HG03159 (cell line): ENCODE data around the gene FNDC3B.
A peak's percentile ranks its signal among the peaks of the same experiment; 100 is the strongest.

Experiments
- ATAC-seq: cut with Tn5 transposase; IDR thresholded peaks from one replicate; pipeline ENCODE4 v1.9.1; 2021; ENCODE audit warnings: mild to moderate bottlenecking, moderate library complexity; ENCODE audit not compliant: unreplicated experiment

The FNDC3B gene

DNA sequence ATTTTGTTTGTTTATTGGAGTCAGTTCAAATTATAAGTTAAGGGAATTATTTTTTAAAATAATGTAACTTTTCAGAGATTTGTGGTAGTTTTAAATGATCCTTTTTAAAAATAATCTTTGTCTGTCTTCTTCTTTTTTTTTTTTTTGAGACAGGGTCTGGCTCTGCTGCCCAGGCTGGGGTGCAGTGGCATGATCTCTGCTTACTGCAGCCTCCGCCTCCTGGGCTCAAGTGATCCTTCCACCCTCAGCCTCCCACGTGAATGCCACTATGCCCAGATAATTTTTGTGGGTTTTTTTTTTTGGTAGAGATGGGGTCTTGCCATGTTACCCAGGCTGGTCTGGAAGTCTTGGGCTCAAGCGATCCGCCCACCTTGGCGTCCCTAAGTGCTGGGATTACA lies 12.6 kb downstream of the FNDC3B start:
- ATAC-seq: no peak

DNA sequence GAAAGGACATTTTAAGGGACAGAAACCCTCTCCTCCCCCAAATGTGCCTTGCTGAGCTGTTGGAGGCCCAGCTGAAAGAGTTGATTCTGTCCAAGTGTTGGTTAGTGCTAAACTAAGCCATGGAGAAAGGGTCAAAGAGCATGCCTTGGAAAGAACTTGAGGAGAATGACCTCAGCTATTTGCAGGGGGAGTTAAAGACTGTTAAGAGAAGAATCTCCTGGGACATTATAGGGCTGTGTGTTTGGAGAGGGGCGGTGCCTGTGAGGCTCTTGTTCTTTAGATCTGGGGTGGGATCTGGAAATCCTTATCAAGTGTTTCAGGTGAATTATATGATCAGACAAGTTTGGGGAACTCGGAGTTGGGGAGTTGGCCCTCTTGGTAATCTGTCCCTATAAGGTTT lies 13.0 kb downstream of the FNDC3B start:
- no peak for ATAC-seq

DNA sequence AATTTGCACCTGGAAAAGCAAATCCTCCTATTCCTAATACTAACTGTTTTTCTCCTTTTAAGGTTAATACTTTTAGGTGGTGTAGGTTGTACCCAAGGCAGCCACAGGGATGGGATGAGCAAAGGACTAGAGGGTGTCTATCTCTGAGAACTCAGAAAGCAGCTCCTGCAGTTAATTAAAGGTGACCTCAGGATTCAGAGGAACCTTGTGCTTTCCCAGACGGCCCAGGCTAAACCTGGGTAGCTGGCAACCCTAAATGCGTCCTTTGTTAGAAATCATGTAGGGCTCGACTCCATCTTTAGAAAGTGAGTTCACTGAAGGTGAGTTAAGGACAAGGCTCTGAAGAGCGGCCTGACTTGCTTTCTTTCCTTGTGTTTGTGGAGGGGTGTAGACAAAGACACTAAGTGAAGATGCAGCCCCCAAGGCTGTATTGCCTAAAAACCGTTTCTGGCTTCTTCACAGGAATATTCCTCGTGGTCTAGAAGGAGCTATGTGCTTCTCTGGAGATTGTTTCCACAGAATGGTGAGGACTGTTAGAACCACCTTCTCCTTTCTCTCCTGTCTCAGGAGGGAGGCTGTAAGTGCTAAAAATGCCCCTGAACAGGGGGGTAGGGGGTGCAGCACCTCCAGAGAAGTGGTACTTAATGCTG lies 14.9 kb downstream of the FNDC3B start:
- no peak for ATAC-seq

DNA sequence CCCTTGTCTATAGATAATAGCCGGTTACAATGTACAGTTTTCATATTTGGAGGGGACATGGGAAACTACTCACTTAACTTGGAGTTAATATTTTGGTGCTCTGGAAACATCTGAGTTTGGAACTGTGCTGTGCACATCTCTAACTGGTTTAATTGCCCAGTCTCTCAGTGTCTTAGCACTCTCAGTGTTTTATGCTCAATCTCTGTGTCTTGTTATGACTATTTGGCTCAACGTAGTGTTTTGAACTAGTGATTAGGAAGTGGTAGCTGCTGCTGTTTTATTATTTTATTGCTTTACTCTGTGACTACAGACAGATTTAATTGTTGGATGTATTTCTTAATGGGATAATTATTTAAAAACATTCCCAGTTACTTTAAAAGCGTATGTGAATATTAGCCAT lies 17.0 kb downstream of the FNDC3B start:
- ATAC-seq: no peak

DNA sequence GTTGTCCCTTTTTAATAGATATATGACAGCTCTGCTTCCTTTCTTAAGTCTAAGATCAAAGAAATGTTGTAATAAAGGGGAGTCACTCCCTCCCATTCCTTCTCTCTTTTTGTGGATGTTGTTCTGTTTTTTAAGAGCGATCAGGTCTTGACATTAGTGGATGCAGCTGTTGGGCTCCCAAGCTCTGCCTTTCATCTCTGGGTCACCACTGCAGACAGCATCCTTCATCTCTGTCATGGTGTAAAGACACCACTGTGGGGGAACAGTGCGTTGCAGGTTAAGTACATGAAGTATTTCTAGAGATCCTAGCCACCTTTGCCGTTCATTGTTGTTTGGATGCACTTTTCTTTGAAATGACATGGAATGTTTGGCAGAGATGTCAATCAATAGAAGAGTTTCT lies 17.7 kb downstream of the FNDC3B start:
- ATAC-seq: no peak

DNA sequence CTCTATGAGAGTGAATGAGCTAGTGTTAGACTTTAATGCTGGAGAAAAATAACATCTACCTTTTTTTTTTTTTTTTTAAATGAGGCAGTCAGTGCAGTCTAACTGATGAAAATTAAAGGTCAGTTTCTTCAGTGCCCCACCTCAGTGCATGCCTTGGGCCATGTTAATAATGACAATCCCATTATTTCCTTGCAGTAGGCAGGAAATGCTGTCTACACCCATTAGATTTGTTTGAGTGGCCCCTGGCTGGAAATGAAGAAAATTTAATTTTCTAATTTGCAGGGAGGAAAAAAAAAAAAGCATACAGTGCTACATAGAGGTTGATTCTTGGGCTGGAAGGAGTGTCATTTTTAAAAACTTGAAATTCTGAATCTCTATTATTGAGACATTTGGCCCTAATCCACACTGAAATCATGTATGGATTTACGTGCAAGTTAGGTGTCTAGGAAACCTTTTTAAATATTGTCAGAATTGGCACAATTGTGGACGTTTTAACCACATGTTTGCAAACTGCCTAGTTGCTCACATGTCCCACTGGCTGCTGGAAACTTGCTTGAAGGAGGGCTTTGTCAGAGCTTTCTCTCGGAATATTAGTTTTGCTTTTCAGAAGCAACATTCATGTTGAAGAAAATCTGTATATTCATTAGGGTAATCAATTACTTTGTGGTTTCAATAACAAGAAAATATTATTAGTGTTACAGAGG lies 18.4 kb downstream of the FNDC3B start:
- no peak for ATAC-seq

DNA sequence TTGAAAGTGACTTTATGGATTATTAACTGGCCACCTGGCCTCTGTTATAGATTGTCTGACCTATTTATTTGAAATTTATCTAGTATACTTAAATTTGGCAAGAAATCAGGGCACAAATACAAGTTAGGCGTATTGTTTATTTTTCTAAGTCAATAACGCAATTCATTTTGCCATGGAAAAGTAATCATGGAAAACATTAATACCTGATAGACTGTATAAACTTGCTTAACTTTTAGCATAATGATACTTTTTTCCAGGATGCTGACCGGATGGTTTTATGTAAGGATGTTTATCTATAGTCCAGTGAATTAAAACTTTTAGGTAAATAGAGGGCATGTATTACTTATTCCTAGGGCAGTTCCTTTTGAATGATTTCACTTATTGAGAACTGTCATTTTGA lies 20.2 kb downstream of the FNDC3B start:
- no peak for ATAC-seq

DNA sequence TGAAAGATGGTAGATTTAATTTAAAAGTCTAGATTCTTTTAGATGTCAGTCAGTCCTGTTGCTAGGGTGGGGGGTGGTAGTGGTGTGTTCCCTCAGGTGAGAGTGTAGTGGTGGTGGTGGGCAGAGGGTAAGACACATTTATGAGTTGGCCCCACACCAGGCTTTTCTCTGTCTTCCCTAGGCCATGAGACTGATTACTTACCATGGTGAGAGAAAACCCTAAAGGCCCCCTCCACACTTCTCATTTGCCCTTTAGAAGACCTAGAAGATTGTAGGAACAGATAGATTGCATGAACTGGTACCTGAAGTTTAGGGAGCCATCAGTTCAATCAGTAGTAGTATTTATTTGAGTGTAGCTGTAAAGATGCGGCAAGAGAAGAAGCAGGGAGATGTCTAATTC lies 20.9 kb downstream of the FNDC3B start:
- no peak for ATAC-seq

DNA sequence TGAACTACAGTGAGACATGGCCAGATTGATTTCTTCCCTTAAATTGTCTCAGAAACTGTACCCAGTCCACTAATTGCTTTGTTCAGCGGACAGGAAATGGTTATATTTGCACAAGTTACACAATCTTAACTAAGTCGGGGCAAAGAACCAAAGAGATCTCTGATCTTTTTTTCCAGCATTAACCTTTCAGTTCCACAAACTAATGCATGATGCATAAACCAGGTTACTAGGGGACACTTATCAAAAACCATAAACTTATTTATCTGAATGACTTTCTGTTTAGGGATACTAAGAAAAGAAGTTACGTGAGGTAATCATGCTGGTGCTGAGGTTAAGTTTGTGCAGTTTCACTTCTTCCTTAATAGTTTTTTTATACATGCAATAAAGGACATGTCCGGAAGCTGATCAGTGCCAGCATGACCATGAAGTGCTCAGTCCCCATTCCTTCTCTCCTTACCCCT lies 22.4 kb downstream of the FNDC3B start:
- peak; percentile 86 for ATAC-seq

DNA sequence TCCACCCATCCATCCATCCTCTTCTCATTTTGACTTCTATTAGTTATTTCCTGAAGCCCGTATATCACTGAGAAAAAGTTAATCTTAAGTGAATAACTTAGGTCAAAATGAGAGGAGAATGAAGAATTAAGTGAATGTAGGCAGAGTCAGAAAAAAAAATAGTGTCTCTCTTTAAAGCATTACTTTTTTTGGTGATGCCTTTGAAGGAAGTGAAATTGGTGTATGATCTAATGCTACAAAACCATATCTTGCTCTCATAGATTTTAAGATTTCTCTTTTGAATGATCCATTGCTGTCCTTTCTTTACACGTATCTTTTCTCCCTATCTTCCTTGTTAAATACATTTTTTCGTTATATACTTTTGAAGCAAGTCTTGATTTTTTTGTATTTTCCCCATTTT lies 23.4 kb downstream of the FNDC3B start:
- no peak for ATAC-seq

DNA sequence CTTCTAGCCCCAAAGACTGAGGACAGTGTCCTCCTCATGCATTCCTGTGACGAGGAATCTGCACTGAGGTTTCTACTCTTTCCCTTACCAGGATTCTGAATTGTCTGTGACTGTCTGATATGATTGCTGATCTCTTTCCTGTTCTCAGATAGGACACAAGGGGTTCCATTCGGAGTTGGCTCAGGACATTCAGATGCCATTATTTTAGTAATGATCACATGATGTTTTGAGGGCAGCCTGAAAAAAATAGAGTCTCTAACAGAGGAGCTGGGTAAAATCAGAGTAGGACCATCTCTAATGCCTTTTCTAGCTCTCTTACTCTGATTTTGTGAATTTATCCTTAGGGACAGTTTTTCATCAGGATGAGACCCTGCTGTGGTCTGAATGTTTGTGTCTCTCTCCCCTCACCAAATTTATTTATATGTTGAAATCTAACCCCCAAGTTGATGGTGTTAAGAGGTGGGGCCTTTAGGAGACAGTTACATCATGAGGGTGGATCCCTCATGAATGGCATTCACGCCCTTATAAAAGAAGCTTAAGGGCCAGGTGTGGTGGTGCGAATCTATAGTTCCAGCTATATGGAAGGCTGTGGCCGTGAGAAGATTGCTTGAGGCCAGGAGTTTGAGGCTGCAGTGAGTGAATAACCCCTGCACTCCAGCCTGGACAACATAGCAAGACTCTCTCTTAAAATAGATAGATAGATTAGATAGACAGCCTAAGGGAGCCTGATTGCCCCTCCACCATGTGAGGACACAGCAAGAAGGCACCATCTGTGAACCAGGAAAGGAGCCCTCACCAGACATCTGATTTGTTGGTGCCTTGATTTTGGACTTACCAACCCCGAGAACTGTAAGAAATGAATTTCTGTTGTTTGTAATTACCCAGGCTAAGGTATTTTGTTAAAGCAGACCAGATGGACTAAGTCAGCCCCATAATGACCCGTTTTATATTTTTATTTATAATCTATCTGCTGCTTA lies 24.4 kb downstream of the FNDC3B start:
- ATAC-seq: no peak

DNA sequence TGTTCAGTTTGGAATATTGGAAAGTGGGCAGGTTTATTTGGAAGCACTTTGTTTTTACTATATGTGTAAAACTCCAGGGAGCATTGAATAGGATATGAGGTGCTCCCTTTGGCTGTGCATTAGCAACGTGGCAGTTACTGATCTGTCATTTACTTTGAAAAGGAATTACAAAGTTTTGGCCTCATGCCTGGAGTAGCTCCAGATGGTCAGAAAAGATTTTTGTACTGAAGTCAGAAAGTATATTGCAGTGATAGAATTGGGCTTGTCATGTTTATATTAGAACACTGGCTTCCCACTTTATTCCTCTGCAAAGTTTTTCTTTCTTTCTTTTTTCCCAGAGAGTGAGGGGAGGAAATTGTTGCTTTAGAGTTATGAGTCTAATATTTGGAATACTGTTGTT lies 26.1 kb downstream of the FNDC3B start:
- ATAC-seq: no peak

DNA sequence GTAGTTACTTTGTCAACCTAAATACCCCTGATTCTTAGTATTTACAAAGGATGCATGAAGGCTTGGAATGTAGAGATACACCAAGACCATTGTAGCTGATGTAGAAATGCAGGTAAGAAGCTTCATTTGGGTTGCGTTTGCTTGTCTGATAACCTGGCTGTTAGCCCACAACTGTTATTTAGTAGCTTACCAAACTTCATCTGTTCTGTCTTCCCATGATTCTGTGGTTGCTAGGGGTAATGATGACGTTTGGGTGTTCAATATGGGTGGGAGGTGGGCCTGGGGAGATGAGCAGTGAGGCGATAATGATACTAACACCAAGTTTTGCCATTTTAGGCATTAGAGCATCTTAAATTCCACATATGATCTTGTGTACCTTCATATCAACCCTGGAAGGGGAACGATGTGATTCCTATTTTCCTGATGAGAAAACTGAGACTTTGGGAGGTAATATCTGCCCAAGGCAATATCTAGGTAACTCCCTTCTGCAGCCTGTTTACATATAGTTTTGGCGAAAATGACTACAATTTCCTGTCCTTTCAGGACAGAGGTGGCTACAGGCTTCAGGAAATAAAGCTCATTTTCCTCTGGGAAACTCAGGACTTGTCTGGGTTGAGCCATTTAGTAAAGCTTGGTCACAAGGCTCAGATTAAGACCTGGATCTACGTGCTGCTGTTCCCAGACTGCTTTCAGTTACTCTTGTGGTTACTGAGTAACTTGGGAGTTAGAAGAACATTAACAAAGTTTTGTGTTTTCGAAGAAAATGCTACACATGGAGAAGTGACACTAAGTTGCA lies 26.8 kb downstream of the FNDC3B start:
- ATAC-seq: no peak

DNA sequence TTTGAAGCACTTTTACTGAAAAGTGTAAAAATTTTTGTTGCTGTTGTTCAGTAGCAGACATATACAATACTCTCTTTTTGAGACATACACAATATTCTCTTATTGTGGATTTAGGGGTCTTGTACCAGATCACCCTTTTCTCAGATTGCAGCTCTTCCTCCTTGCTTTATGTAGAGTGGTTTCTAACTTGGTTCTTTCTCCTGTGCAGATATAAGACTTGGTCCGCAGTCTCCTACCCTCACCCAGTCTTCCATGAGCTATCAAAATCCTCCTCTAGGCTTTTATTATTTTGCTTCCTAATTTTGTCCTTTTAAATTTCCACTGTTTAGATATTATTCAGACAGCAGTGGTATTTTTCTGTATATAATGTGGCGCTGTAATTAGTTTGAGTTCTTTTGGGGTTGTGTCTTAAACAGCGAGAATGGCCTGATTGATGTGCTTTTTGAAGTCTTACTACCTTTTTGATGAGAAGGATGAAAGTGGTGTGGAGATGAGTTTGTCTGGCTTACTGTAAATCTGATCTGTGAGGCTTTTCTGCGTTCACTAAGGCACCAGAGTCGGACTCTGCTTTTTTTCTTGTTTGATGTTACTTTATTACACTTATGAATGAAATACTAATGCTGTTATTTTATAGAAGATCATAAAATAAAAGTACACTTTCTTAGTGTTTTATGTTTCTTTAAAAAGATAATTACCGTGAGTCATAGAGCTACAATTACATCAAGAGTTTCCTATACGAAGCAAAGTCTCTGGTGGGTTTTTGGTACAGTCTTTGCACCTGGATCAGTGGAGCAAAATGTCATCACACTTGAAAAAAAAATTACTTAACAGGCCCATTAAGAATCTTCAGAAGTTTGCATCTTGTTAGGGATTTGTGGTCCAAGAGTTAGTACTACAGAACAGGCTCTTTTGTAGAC lies 27.8 kb downstream of the FNDC3B start:
- no peak for ATAC-seq

DNA sequence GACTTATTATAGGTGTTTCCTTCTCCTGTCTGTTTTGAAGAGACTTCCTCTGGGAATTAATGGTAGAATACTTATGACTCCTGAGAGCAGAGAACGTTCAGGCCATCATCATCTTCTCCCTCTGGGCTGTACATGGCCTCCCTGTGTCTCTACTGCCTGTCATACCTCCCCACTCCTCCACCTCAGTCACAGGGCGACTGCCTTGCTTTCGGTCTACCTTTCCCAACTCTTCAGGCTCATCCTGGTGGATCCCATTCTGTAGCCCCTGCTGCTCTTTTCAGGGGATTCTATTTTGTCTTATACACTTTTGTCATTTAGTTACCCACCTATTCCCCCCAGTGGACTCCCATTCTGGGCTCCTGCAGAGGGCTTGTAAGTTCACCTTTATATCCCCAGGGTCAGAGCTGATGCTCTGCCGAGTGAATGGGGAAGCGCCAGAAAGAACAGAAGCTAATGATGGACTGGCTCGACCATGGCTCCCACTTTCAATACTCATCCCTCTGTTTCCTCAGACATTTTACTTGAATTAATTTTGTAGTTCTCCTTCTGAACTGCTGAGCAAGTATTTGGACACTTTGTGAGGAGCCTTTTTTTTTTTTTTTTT lies 28.6 kb downstream of the FNDC3B start:
- no peak for ATAC-seq

DNA sequence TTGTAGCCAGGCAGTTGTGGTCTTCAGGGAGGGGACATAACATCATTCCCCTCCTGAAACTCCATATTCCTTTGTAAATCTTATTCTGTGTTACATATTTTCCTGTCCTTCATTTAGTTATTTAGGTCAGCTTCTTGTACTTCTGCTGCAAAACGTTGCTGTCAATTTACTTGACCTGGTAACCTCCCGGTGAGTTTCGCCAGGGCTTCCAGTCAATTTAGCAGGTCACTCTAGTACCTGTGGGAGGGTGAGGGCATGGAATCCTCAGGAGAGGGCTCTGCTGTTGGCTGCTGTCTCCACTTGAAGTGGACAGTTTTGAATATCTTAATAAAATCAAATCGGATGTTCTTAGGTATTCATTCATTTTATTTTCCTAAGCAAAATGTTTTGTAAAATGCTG lies 29.6 kb downstream of the FNDC3B start:
- ATAC-seq: no peak

DNA sequence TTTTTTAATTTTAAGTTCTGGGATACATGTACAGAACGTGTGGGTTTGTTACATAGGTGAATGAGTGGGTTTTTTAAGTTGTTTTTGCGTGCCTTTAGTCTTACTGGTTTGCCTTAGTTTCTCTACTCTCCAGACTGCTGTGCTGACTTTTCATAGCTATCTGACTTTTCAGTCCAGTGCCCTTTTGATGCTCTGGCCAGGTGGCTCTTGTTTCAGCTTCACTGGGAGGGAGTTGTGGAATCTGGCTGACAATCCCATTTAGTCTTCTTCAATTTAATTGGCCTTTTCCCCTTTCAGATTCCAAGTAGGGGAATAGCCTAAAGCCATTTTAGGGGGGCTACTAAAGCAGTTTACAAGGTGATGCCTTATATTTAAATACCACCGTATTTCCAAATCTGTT lies 30.1 kb downstream of the FNDC3B start:
- no peak for ATAC-seq

DNA sequence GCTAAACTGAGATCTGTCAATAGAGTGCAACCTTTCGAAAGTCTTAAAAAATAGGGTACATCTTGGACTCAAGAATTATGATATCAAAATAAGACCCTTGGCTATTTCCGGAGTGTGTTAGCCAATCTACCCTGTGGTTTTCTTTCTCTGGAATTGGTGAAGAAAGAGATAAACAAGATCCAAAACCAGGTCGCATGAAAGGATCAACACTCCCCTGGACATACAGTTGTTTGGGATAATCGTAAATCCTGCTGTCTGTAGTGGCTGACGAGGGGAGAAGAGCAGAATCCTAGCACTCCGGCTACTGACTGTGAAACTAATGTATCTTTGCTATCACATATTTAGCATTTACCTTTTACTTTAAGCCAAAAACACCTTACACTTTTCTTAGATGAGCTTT lies 30.9 kb downstream of the FNDC3B start:
- ATAC-seq: no peak

DNA sequence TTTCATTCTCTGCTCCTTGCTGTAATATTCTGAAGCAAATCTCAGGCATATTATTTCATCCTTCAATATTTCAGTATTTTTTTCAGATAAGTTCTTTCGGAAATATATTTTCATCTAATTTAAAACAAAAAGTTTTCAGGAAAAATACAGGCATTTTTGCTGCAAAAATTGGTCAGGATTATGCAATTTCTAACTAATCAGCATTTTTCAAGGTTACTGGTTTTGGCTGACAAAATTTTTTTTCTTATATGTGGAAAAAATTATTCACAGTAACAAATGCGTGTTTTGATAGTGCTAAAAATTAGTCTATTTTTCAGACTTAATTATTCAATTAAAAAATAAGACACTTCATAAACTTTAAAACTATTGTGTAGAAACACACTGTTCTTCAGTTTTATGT lies 31.4 kb downstream of the FNDC3B start:
- ATAC-seq: no peak
